ENCODE results near the gene UMOD. TPM values are rescaled to one million over a fixed set of nuclear protein-coding genes. Genes with fewer than 3 reads are reported as not detected.

Gene UMOD
- total RNA-seq, 1 experiment from 2014 or later, result not detected

GRCh38 chr16:20399185-20399584, 46.7 kb upstream of the UMOD start:
- no TSS peak for BruUV-seq (replicated peaks)
- Histone ChIP-seq H3K27ac (ENCODE audit: low read depth, low read length, poor library complexity, severe bottlenecking) (no peak overlapping the region), H3K4me3 (ENCODE audit: low read depth, low read length, poor library complexity, severe bottlenecking) (no peak overlapping the region), H3K4me1 (ENCODE audit: insufficient read depth, low read length, poor library complexity, severe bottlenecking) (no peaks in the 10 kb centered on the region), H3K27me3 (replicated peaks; ENCODE audit: insufficient read depth, low read depth, low read length, poor library complexity) (no peaks in the 10 kb centered on the region), H3K36me3 (ENCODE audit: insufficient read depth, low read length, poor library complexity, severe bottlenecking) (no peaks in the 10 kb centered on the region), H3K9me3 (ENCODE audit: low read depth, low read length, poor library complexity, severe bottlenecking) (no peaks in the 10 kb centered on the region)
- CTCF ChIA-PET, result no interaction called here
- POLR2A ChIA-PET (ENCODE audit: low non-redundant PET), result no interaction called here
- DNase-seq (ENCODE audit: low spot score), result no peak
- no peak for TF ChIP-seq CTCF (conservative IDR thresholded peaks at IDR 0.05; ENCODE audit: low read depth, low read length)
- TF ChIP-seq EZH2 (IDR thresholded peaks at IDR 0.05; ENCODE audit: borderline replicate concordance, low read depth, low read length, poor library complexity, severe bottlenecking), result no peak
- intact Hi-C loops (cut with micrococcal nuclease; ENCODE audit: unreplicated experiment), result no loop called here

- no TSS peak for BruUV-seq (replicated peaks)
- TF ChIP-seq CTCF (conservative IDR thresholded peaks at IDR 0.05; ENCODE audit: low read depth, low read length) (no peak), EZH2 (IDR thresholded peaks at IDR 0.05; ENCODE audit: borderline replicate concordance, low read depth, low read length, poor library complexity, severe bottlenecking) (no peak)
Measured at GRCh38 chr16:20398603-20399002, 46.1 kb upstream of the UMOD start.

GRCh38 chr16:20397468-20398074, 45.1 kb upstream of the UMOD start:
- Histone ChIP-seq H3K4me1 (ENCODE audit: insufficient read depth, low read length, poor library complexity, severe bottlenecking) (no peaks in the 10 kb centered on the region), H3K27me3 (replicated peaks; ENCODE audit: insufficient read depth, low read depth, low read length, poor library complexity) (no peaks in the 10 kb centered on the region), H3K27ac (ENCODE audit: low read depth, low read length, poor library complexity, severe bottlenecking) (no peak overlapping the region), H3K9me3 (ENCODE audit: low read depth, low read length, poor library complexity, severe bottlenecking) (no peaks in the 10 kb centered on the region), H3K36me3 (ENCODE audit: insufficient read depth, low read length, poor library complexity, severe bottlenecking) (no peaks in the 10 kb centered on the region), H3K4me3 (ENCODE audit: low read depth, low read length, poor library complexity, severe bottlenecking) (no peak overlapping the region)
- CTCF ChIA-PET, result no interaction called here
- intact Hi-C loops (cut with micrococcal nuclease; ENCODE audit: unreplicated experiment), result no loop called here
- no peak for DNase-seq (ENCODE audit: low spot score)
- TF ChIP-seq EZH2 (IDR thresholded peaks at IDR 0.05; ENCODE audit: borderline replicate concordance, low read depth, low read length, poor library complexity, severe bottlenecking), result no peak
- TF ChIP-seq CTCF (conservative IDR thresholded peaks at IDR 0.05; ENCODE audit: low read depth, low read length), result no peak
- POLR2A ChIA-PET (ENCODE audit: low non-redundant PET), result no interaction called here
- BruUV-seq (replicated peaks), result no TSS peak

More at GRCh38 chr16:20398603-20399002, 46.1 kb upstream of the UMOD start:
- H3K9me3 ChIP-seq (ENCODE audit: low read depth, low read length, poor library complexity, severe bottlenecking), result no peaks in the 10 kb centered on the region
- ChIA-PET CTCF (no interaction called here), POLR2A (ENCODE audit: low non-redundant PET) (no interaction called here)
- no peak for DNase-seq (ENCODE audit: low spot score)
- no peaks in the 10 kb centered on the region for H3K27me3 ChIP-seq (replicated peaks; ENCODE audit: insufficient read depth, low read depth, low read length, poor library complexity)
- intact Hi-C loops (cut with micrococcal nuclease; ENCODE audit: unreplicated experiment), result no loop called here
- H3K4me3 ChIP-seq (ENCODE audit: low read depth, low read length, poor library complexity, severe bottlenecking), result no peak overlapping the region
- no peaks in the 10 kb centered on the region for H3K4me1 ChIP-seq (ENCODE audit: insufficient read depth, low read length, poor library complexity, severe bottlenecking)
- H3K36me3 ChIP-seq (ENCODE audit: insufficient read depth, low read length, poor library complexity, severe bottlenecking), result no peaks in the 10 kb centered on the region
- H3K27ac ChIP-seq (ENCODE audit: low read depth, low read length, poor library complexity, severe bottlenecking), result no peak overlapping the region

Measured in A673 (cell line).